PFSK-1 (cell line): Measurements from ENCODE around the gene ARHGAP42.

Experiments used
- FOXP2 ChIP-seq: optimal IDR thresholded peaks from 2 replicates; pipeline ENCODE3; 2011; ENCODE audit warnings: borderline replicate concordance, control low read depth, inconsistent platforms; ENCODE audit not compliant: insufficient read depth; ENCODE audit errors: extremely low read length, extremely low read depth
- POLR2AphosphoS5 ChIP-seq: IDR thresholded peaks from 2 replicates; pipeline ENCODE4 v1.6.1; 2012; ENCODE audit warnings: low read depth, mild to moderate bottlenecking, control low read depth, low read length, moderate library complexity
- TAF1 ChIP-seq: IDR thresholded peaks from 2 replicates; pipeline ENCODE4 v1.6.1; 2012; ENCODE audit warnings: low read length, control low read depth, borderline replicate concordance; ENCODE audit not compliant: insufficient read depth

- TF ChIP-seq TAF1 (no peak), POLR2AphosphoS5 (no peak), FOXP2 (no peak)
These were observed 252.5 kb downstream of the ARHGAP42 start for GRCh38 chr11:100939571-100939970.
